OCI-LY3 (cell line): ENCODE data around the gene YJU2.

Experiments used
- EZH2phosphoT487 ChIP-seq: fragments of 200-600 bp; shearing (Covaris generic); IDR thresholded peaks from 2 replicates; pipeline ENCODE4 v1.6.1; 2018; ENCODE audit warnings: antibody characterized with exemption, mixed run types, low read depth
- TF ChIP-seq, protein P1 (sequence below): fragments of 200-600, 300-600 bp; sonication (generic); IDR thresholded peaks from 2 replicates; pipeline ENCODE4 v1.5.1; 2014; ENCODE audit warnings: antibody characterized with exemption, low read length, low read depth

DNA sequence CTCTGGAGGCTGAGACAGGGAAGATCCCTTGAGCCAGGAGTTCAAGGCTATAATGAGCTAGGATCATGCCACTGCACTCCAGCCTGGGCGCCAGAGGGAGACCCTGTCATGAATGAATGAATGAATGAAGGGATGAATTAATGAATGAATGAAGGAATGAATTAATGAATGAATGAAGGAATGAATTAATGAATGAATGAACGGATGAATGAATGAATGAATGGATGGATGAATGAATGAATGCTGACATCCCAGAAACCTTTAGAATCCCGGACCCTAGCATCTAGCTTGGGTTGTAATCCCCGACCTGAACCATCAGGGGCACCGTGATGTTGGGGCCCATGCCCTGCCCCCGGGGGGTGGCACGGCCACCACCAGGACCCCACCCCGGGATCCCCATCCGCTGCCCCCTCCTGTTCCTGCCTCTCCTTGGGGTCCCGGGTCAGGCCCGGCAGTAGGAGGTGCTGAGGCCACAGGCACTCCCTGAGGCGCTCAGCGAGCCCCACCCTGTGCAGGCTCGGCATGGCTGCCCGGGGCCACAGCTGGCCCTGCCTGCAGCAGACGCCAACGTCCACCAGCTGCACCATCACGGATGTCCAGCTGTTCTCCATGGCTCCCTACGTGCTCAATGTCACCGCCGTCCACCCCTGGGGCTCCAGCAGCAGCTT lies 14.1 kb upstream of the YJU2 start:
- TF ChIP-seq, protein P1, sequence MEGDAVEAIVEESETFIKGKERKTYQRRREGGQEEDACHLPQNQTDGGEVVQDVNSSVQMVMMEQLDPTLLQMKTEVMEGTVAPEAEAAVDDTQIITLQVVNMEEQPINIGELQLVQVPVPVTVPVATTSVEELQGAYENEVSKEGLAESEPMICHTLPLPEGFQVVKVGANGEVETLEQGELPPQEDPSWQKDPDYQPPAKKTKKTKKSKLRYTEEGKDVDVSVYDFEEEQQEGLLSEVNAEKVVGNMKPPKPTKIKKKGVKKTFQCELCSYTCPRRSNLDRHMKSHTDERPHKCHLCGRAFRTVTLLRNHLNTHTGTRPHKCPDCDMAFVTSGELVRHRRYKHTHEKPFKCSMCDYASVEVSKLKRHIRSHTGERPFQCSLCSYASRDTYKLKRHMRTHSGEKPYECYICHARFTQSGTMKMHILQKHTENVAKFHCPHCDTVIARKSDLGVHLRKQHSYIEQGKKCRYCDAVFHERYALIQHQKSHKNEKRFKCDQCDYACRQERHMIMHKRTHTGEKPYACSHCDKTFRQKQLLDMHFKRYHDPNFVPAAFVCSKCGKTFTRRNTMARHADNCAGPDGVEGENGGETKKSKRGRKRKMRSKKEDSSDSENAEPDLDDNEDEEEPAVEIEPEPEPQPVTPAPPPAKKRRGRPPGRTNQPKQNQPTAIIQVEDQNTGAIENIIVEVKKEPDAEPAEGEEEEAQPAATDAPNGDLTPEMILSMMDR: no peak
- no peak for TF ChIP-seq EZH2phosphoT487
